Medulla oblongata (tissue), 1 donor: Measurements from ENCODE around the gene CERS5.

ENCODE experiments used
- DNase-seq: peaks from one replicate; pipeline ENCODE4 v3.0.0-alpha.2; 2015; ENCODE audit errors: extremely low spot score

CERS5 gene

GRCh38 chr12:50079771-50080170 lies 87.4 kb downstream of the CERS5 start:
- no peak for DNase-seq
